Ishikawa (cell line): Measurements from ENCODE around the gene EZH2.

Source experiments
- CEBPB ChIP-seq: IDR thresholded peaks from 2 replicates; pipeline ENCODE4 v1.6.1; 2012
- CREB1 ChIP-seq: IDR thresholded peaks from 2 replicates; pipeline ENCODE4 v1.6.1; 2012; ENCODE audit warnings: low read depth
- EGR1 ChIP-seq: IDR thresholded peaks from 2 replicates; pipeline ENCODE4 v1.6.1; 2012
- EP300 ChIP-seq: IDR thresholded peaks from 2 replicates; pipeline ENCODE4 v1.6.1; 2012; ENCODE audit warnings: borderline replicate concordance
- FOXM1 ChIP-seq: IDR thresholded peaks from 2 replicates; pipeline ENCODE4 v1.6.1; 2012; ENCODE audit warnings: low read depth, borderline replicate concordance
- NFIC ChIP-seq: IDR thresholded peaks from 2 replicates; pipeline ENCODE4 v1.6.1; 2012
- RAD21 ChIP-seq: IDR thresholded peaks from 2 replicates; pipeline ENCODE4 v1.6.1; 2012; ENCODE audit warnings: low read depth
- TAF1 ChIP-seq: IDR thresholded peaks from 2 replicates; pipeline ENCODE4 v1.6.1; 2012; ENCODE audit warnings: low read depth, mild to moderate bottlenecking
- YY1 ChIP-seq: IDR thresholded peaks from 2 replicates; pipeline ENCODE4 v1.6.1; 2012; ENCODE audit warnings: low read depth
- ZBTB7A ChIP-seq: IDR thresholded peaks from 2 replicates; pipeline ENCODE4 v1.6.1; 2012; ENCODE audit warnings: low read depth
- TF ChIP-seq, protein P1 (sequence below): IDR thresholded peaks from 2 replicates; pipeline ENCODE4 v1.6.1; 2012
- TF ChIP-seq, protein P2 (sequence below): IDR thresholded peaks from 2 replicates; pipeline ENCODE4 v1.6.1; 2012; ENCODE audit warnings: low read depth, mild to moderate bottlenecking
- TF ChIP-seq, protein P3 (sequence below): IDR thresholded peaks from 2 replicates; pipeline ENCODE4 v1.6.1; 2012

DNA sequence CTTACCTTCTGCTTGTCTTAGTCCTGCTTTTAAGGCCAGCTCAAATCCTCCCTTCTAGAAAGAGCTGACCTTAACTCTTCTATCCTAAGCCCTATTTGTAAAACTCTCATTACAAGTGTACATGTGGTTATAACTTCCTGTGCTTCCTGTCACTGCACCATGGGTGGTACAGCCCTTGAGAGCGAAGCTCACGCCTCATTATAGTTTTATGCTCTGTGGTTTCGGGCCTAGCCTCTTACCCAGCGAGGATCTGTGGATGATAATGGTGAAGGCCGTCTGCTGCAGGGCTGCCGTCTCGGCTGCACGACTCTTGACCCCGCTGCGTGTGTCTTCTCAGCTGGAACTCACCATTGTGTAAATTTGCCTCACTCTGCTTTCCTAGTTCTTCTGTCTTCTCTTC is 110.8 kb downstream of the EZH2 start:
- no peak for TF ChIP-seq EGR1
- no peak for TF ChIP-seq TAF1
- TF ChIP-seq, protein P1, sequence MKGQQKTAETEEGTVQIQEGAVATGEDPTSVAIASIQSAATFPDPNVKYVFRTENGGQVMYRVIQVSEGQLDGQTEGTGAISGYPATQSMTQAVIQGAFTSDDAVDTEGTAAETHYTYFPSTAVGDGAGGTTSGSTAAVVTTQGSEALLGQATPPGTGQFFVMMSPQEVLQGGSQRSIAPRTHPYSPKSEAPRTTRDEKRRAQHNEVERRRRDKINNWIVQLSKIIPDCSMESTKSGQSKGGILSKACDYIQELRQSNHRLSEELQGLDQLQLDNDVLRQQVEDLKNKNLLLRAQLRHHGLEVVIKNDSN, result no peak
- TF ChIP-seq CEBPB, result no peak
- no peak for TF ChIP-seq ZBTB7A
- TF ChIP-seq, protein P2, sequence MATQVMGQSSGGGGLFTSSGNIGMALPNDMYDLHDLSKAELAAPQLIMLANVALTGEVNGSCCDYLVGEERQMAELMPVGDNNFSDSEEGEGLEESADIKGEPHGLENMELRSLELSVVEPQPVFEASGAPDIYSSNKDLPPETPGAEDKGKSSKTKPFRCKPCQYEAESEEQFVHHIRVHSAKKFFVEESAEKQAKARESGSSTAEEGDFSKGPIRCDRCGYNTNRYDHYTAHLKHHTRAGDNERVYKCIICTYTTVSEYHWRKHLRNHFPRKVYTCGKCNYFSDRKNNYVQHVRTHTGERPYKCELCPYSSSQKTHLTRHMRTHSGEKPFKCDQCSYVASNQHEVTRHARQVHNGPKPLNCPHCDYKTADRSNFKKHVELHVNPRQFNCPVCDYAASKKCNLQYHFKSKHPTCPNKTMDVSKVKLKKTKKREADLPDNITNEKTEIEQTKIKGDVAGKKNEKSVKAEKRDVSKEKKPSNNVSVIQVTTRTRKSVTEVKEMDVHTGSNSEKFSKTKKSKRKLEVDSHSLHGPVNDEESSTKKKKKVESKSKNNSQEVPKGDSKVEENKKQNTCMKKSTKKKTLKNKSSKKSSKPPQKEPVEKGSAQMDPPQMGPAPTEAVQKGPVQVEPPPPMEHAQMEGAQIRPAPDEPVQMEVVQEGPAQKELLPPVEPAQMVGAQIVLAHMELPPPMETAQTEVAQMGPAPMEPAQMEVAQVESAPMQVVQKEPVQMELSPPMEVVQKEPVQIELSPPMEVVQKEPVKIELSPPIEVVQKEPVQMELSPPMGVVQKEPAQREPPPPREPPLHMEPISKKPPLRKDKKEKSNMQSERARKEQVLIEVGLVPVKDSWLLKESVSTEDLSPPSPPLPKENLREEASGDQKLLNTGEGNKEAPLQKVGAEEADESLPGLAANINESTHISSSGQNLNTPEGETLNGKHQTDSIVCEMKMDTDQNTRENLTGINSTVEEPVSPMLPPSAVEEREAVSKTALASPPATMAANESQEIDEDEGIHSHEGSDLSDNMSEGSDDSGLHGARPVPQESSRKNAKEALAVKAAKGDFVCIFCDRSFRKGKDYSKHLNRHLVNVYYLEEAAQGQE, result no peak
- TF ChIP-seq, protein P3, sequence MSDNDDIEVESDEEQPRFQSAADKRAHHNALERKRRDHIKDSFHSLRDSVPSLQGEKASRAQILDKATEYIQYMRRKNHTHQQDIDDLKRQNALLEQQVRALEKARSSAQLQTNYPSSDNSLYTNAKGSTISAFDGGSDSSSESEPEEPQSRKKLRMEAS, result no peak
- no peak for TF ChIP-seq YY1
- TF ChIP-seq EP300, result no peak
- TF ChIP-seq CREB1, result no peak
- no peak for TF ChIP-seq RAD21
- no peak for TF ChIP-seq FOXM1
- no peak for TF ChIP-seq NFIC
